Body of pancreas (tissue), 4 donors: ENCODE results near the gene MLEC.

Experiments used
- POLR2A ChIP-seq, 3 donors: fragments of 450-650 bp; IDR thresholded peaks; one replicate each; pipeline ENCODE4 v1.6.1; 2016; ENCODE audit warnings: antibody characterized with exemption in 3 of 3, mild to moderate bottlenecking in 2 of 3
- TF ChIP-seq, protein P1 (sequence below), 7 experiments: fragments of 450-650 bp in 4 of 7; fragments of 200-600 bp in 3 of 7; sonication (generic) in 3 of 7; IDR thresholded peaks; one replicate each; pipeline ENCODE4 v1.5.1; 2016 to 2019; ENCODE audit warnings: antibody characterized with exemption in 7 of 7

DNA sequence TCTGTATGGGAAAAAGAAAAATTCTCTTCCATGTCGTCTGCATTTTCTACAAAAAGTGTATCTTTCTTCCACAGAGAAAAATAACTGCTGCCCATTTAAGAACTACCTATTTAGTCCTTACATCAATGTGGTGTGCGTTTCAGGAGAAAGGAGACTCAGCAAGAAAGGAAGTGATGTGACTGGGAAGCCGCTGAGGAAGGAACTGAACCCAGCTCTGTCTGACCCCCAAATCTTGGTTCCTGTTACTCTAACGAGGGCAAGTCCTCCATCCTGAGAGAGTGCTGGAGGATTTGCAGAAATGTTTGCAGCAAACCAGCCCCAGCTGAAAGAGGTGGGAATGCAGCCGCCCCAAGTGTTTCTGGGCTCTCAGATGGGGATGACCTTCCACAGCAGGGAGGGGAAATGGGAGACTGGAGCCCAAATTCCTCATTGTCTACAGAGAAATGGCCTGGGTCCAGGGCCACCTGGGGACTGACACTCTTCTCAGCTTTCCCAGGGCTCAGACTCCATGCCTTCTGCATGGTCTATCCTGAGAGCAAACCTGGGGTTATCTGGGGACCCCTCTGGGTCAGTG lies 6.7 kb upstream of the MLEC start:
- TF ChIP-seq, protein P1, sequence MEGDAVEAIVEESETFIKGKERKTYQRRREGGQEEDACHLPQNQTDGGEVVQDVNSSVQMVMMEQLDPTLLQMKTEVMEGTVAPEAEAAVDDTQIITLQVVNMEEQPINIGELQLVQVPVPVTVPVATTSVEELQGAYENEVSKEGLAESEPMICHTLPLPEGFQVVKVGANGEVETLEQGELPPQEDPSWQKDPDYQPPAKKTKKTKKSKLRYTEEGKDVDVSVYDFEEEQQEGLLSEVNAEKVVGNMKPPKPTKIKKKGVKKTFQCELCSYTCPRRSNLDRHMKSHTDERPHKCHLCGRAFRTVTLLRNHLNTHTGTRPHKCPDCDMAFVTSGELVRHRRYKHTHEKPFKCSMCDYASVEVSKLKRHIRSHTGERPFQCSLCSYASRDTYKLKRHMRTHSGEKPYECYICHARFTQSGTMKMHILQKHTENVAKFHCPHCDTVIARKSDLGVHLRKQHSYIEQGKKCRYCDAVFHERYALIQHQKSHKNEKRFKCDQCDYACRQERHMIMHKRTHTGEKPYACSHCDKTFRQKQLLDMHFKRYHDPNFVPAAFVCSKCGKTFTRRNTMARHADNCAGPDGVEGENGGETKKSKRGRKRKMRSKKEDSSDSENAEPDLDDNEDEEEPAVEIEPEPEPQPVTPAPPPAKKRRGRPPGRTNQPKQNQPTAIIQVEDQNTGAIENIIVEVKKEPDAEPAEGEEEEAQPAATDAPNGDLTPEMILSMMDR (IDR thresholded peaks at IDR 0.05), result no peak
- TF ChIP-seq POLR2A (IDR thresholded peaks at IDR 0.05), result no peak
